GM20431 (cell line): ENCODE results near the gene IL4I1.

Source experiments
- in situ Hi-C: fragments of 300-500 bp; cut with MseI, MboI; formaldehyde crosslinking; loops from one replicate; pipeline ENCODE4 v1.15.0; 2020; ENCODE audit warnings: low sequenced_read_pairs; ENCODE audit not compliant: unreplicated experiment

The IL4I1 gene

GRCh38 chr19:49906879-49907564, 10.3 kb upstream of the IL4I1 start:
- in situ Hi-C loops = no loop called here

- in situ Hi-C loops = no loop called here
Measured at GRCh38 chr19:49904136-49904535, 7.4 kb upstream of the IL4I1 start.

- in situ Hi-C loops = no loop called here
Measured at GRCh38 chr19:49895566-49896297, 955 bp downstream of the IL4I1 start.

GRCh38 chr19:49894879-49895565, 1.7 kb downstream of the IL4I1 start:
- in situ Hi-C loops = no loop called here

- in situ Hi-C loops = no loop called here
Measured at GRCh38 chr19:49894011-49894664, 2.5 kb downstream of the IL4I1 start.

- in situ Hi-C loops = no loop called here
Measured at GRCh38 chr19:49892716-49893115, 4.0 kb downstream of the IL4I1 start.

- in situ Hi-C loops = no loop called here
Measured at GRCh38 chr19:49891393-49891792, 5.3 kb downstream of the IL4I1 start.

GRCh38 chr19:49890349-49891311, 6.1 kb downstream of the IL4I1 start:
- in situ Hi-C loops = no loop called here

GRCh38 chr19:49889687-49890348, 6.9 kb downstream of the IL4I1 start:
- in situ Hi-C loops = no loop called here

GRCh38 chr19:49889038-49889686, 7.5 kb downstream of the IL4I1 start:
- in situ Hi-C loops = no loop called here

- in situ Hi-C loops = no loop called here
Measured at GRCh38 chr19:49888510-49888824, 8.2 kb downstream of the IL4I1 start.

- in situ Hi-C loops = no loop called here
Measured at GRCh38 chr19:49887665-49888509, 8.8 kb downstream of the IL4I1 start.

GRCh38 chr19:49887037-49887664, 9.5 kb downstream of the IL4I1 start:
- in situ Hi-C loops = no loop called here

- in situ Hi-C loops = no loop called here
Measured at GRCh38 chr19:49884760-49885159, 11.9 kb downstream of the IL4I1 start.

- in situ Hi-C loops = no loop called here
Measured at GRCh38 chr19:49884109-49884508, 12.6 kb downstream of the IL4I1 start.

- in situ Hi-C loops = no loop called here
Measured at GRCh38 chr19:49883094-49883493, 13.6 kb downstream of the IL4I1 start.

GRCh38 chr19:49882643-49883042, 14.0 kb downstream of the IL4I1 start:
- in situ Hi-C loops = no loop called here
